Endodermal cell (in vitro differentiated cells): Measurements from ENCODE around the gene ATP6V1C2. TPM values are rescaled to one million over a fixed set of nuclear protein-coding genes. Genes with fewer than 3 reads are reported as not detected.

Experiments used
- DNase-seq: peaks from one replicate; pipeline ENCODE4 v3.0.0-alpha.2; 2017
- H3K27ac ChIP-seq: 2 replicates; pipeline ENCODE4 v1.5.1; 2013; ENCODE audit warnings: mild to moderate bottlenecking, low read depth, low read length, moderate library complexity
- H3K27me3 ChIP-seq: 2 replicates; pipeline ENCODE4 v1.6.1; 2013; ENCODE audit warnings: mild to moderate bottlenecking, low read length, moderate library complexity; ENCODE audit not compliant: insufficient read depth, control insufficient read depth, poor library complexity, severe bottlenecking
- H3K36me3 ChIP-seq: 2 replicates; pipeline ENCODE4 v1.7.0; 2013; ENCODE audit warnings: mild to moderate bottlenecking, low read length, moderate library complexity; ENCODE audit not compliant: control insufficient read depth, insufficient read depth
- H3K4me1 ChIP-seq: one replicate; pipeline ENCODE4 v1.7.0; 2013; ENCODE audit warnings: low read length; ENCODE audit not compliant: control insufficient read depth, insufficient read depth
- H3K4me3 ChIP-seq: 2 replicates; pipeline ENCODE4 v1.5.1; 2013; ENCODE audit warnings: mild to moderate bottlenecking, low read length, moderate library complexity
- H3K9ac ChIP-seq: 2 replicates; pipeline ENCODE4 v1.6.1; 2013; ENCODE audit warnings: mild to moderate bottlenecking, low read length, moderate library complexity; ENCODE audit not compliant: poor library complexity, severe bottlenecking; ENCODE audit errors: extremely low read depth
- H3K9me3 ChIP-seq: 2 replicates; pipeline ENCODE4 v1.6.1; 2013; ENCODE audit warnings: mild to moderate bottlenecking, low read length, moderate library complexity; ENCODE audit not compliant: control insufficient read depth
- H3K27ac Mint-ChIP-seq: 2 replicates; pipeline ENCODE4 v1.8.0; 2020; ENCODE audit warnings: mixed read lengths
- H3K27me3 Mint-ChIP-seq: 2 replicates; pipeline ENCODE4 v1.8.0; 2021; ENCODE audit warnings: mild to moderate bottlenecking, mixed read lengths; ENCODE audit not compliant: insufficient read depth
- H3K36me3 Mint-ChIP-seq: 2 replicates; pipeline ENCODE4 v1.8.0; 2020; ENCODE audit warnings: low read depth, mixed read lengths
- H3K4me1 Mint-ChIP-seq: 2 replicates; pipeline ENCODE4 v1.8.0; 2020; ENCODE audit warnings: mixed read lengths
- H3K4me3 Mint-ChIP-seq: 2 replicates; pipeline ENCODE4 v1.8.0; 2020; ENCODE audit warnings: mild to moderate bottlenecking, moderate library complexity, mixed read lengths
- H3K9me3 Mint-ChIP-seq: 2 replicates; pipeline ENCODE4 v1.8.0; 2020; ENCODE audit warnings: mild to moderate bottlenecking, mixed read lengths
- WGBS, 2 experiments: methylation state at CpG; one replicate each; pipeline versions ENCODE4 v1.1.5 to v1.1.7; 2013; ENCODE audit warnings: missing lambda C conversion rate in 2 of 2, mixed read lengths in 1 of 2; ENCODE audit not compliant: insufficient coverage in 1 of 2, insufficient read length in 1 of 2; 5-methylcytosine and 5-hydroxymethylcytosine counted together
- total RNA-seq, 2 donors: library from RNA; stranded (reverse); fragmentation: NEBNext Ultra II Directional in 1 of 2; extraction: Animal tissue kit (Norgen Biotek cat#: 25700) in 1 of 2; gene quantifications; 2 replicates in 1 of 2; 3 replicates in 1 of 2; pipeline ENCODE4 v1.2.1, GENCODE V29; 2021
- TF ChIP-seq, protein P1 (sequence below): fragments of 200-600 bp; sonication (generic); conservative IDR thresholded peaks from 2 replicates; pipeline ENCODE4 v1.5.0; 2021; ENCODE audit warnings: antibody characterized with exemption, mild to moderate bottlenecking

Gene ATP6V1C2
- total RNA-seq, 2 donors from 2014 or later = 0.26 to 0.73 TPM

DNA sequence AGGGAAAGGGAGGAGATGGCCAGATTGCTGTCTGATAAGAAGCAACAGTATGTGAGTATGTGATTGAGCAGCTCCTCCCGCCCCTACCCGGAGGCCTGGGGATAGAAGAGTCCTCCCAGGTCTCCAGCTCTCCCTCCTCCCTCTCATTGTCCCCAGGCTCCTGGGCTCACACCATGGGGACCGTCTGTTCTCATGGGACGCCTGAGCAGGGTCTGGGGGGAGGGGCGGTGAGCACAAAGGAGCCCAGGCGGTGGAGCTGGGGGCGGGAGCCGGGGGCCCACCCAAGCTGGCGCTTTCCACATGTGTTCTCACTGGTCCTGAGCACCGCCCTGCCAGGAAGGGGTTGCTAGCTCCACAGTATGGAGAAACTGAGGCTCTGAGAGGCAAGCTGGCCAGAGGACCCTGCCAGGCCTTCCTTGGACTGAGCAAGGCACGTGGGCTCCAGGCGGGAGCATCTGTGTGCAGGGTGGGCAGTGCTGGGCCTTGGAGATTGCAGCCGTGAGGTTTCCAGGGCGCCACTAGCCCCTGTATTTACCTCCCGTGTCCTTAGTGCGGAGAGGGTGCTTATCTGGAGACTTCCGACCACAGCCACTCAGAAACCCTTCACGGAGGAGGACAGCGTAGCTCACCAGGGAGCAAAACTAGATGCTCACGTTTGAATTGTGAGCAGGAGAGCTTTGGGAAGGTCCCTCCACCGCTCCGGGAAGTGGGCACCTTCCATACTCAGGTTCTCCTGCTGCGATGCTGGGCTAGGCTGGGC is 53.8 kb downstream of the ATP6V1C2 start:
- peak overlapping the region; percentile 50 for H3K27ac Mint-ChIP-seq
- 85 to 97% methylated on average over 12 to 23 of the region's 23 CpGs for WGBS, 2 experiments

GRCh38 chr2:10775831-10776230 is 54.4 kb downstream of the ATP6V1C2 start:
- TF ChIP-seq, protein P1, sequence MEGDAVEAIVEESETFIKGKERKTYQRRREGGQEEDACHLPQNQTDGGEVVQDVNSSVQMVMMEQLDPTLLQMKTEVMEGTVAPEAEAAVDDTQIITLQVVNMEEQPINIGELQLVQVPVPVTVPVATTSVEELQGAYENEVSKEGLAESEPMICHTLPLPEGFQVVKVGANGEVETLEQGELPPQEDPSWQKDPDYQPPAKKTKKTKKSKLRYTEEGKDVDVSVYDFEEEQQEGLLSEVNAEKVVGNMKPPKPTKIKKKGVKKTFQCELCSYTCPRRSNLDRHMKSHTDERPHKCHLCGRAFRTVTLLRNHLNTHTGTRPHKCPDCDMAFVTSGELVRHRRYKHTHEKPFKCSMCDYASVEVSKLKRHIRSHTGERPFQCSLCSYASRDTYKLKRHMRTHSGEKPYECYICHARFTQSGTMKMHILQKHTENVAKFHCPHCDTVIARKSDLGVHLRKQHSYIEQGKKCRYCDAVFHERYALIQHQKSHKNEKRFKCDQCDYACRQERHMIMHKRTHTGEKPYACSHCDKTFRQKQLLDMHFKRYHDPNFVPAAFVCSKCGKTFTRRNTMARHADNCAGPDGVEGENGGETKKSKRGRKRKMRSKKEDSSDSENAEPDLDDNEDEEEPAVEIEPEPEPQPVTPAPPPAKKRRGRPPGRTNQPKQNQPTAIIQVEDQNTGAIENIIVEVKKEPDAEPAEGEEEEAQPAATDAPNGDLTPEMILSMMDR = no peak
- H3K27ac Mint-ChIP-seq = peak overlapping the region; percentile 50
- no peaks in the 10 kb centered on the region for H3K9me3 ChIP-seq
- H3K27me3 Mint-ChIP-seq = no peaks in the 10 kb centered on the region
- H3K4me1 ChIP-seq = no peaks in the 10 kb centered on the region
- H3K36me3 ChIP-seq = peaks cover 24% of the 10 kb centered on the region
- WGBS, 2 experiments = 95 to 96% methylated on average over 8 to 13 of the region's 13 CpGs
- peaks cover 17% of the 10 kb centered on the region for H3K36me3 Mint-ChIP-seq
- DNase-seq = peak; percentile 52
- H3K27me3 ChIP-seq = no peaks in the 10 kb centered on the region
- H3K4me3 ChIP-seq = no peak overlapping the region
- no peaks in the 10 kb centered on the region for H3K9me3 Mint-ChIP-seq
- H3K4me1 Mint-ChIP-seq = no peaks in the 10 kb centered on the region
- H3K27ac ChIP-seq = peak overlapping the region; percentile 59
- H3K9ac ChIP-seq = no peak overlapping the region
- H3K4me3 Mint-ChIP-seq = no peak overlapping the region

More for the DNA sequence above, 53.8 kb downstream of the ATP6V1C2 start:
- H3K36me3 ChIP-seq = peaks cover 18% of the 10 kb centered on the region
- Mint-ChIP-seq H3K4me3 (no peak overlapping the region), H3K36me3 (peaks cover 12% of the 10 kb centered on the region), H3K27me3 (no peaks in the 10 kb centered on the region), H3K4me1 (no peaks in the 10 kb centered on the region), H3K9me3 (no peaks in the 10 kb centered on the region)
- H3K27ac ChIP-seq = peak overlapping the region; percentile 59
- peak; percentile 51 for DNase-seq
- no peak overlapping the region for H3K9ac ChIP-seq
- no peak overlapping the region for H3K4me3 ChIP-seq
- H3K9me3 ChIP-seq = no peaks in the 10 kb centered on the region
- TF ChIP-seq, protein P1 = no peak
- H3K27me3 ChIP-seq = no peaks in the 10 kb centered on the region
- no peaks in the 10 kb centered on the region for H3K4me1 ChIP-seq

- Mint-ChIP-seq H3K9me3 (no peaks in the 10 kb centered on the region), H3K4me3 (no peak overlapping the region), H3K27ac (no peak overlapping the region), H3K36me3 (peaks cover 22% of the 10 kb centered on the region), H3K27me3 (no peaks in the 10 kb centered on the region), H3K4me1 (no peaks in the 10 kb centered on the region)
- no peak overlapping the region for H3K9ac ChIP-seq
- no peaks in the 10 kb centered on the region for H3K9me3 ChIP-seq
- TF ChIP-seq, protein P1 = no peak
- H3K27me3 ChIP-seq = no peaks in the 10 kb centered on the region
- no peaks in the 10 kb centered on the region for H3K4me1 ChIP-seq
- DNase-seq = peak; percentile 54
- 94% methylated on average over 20 to 27 of the region's 27 CpGs for WGBS, 2 experiments
- peaks cover 30% of the 10 kb centered on the region for H3K36me3 ChIP-seq
- no peak overlapping the region for H3K4me3 ChIP-seq
- no peak overlapping the region for H3K27ac ChIP-seq
These were observed 55.0 kb downstream of the ATP6V1C2 start for GRCh38 chr2:10776231-10776977.
